ENCODE data around the gene FAM114A2.

DNA sequence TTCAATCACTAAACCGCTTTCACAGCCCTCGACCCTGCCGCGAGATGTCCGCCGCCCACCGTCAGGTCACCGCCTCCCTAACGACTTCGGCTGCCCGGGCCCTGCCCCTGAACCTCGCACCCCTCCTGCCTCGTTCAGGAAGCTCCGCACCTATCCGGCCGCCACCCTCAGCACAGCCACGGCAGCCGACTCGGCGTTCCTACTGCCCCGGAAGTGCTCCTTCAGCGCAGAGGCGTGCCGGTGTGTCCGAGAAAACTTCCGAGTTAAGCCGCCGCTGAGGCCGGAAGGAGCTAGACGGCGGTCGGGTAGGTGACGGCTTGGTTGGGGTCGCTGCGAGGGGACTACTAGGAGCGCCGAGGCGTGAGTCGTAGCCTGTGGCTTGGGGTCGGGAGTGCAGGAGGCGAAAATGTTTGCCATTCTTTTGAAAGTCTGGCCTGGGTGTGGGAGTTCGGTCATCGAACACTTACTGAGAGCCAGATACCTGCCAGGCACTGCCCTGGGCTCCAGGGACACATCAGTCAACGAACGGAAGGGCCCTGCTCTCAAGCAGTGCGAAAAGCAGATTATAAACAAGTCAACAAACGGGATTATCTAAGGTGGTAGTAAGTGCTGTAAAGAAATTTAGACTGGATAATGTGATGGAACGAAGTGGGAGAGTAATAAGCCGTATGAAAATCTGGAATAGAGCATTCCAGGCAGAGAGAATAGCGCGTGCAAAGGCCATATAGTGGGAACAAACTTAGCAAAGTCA is at the start of gene FAM114A2, which contains the start of gene MFAP3:
- no peak for TF ChIP-seq CTCF (IDR thresholded peaks at IDR 0.05; ENCODE audit: insufficient read depth, low read depth, low read length)
- no peak for TF ChIP-seq EZH2 (IDR thresholded peaks at IDR 0.05; ENCODE audit: insufficient read depth, low read length)
